22Rv1 (cell line): ENCODE data around the gene FOSL1.

Experiments
- H3K27ac ChIP-seq: fragments of 450-650 bp; 2 replicates; pipeline ENCODE4 v1.5.1; 2017
- ZFX ChIP-seq: fragments of 450-650 bp; IDR thresholded peaks from 2 replicates; pipeline ENCODE4 v1.6.1; 2017; ENCODE audit warnings: antibody characterized with exemption, borderline replicate concordance
- TF ChIP-seq, protein P1 (sequence below): fragments of 450-650 bp; IDR thresholded peaks from 2 replicates; pipeline ENCODE4 v1.5.1; 2017; ENCODE audit warnings: mild to moderate bottlenecking

FOSL1 gene

DNA sequence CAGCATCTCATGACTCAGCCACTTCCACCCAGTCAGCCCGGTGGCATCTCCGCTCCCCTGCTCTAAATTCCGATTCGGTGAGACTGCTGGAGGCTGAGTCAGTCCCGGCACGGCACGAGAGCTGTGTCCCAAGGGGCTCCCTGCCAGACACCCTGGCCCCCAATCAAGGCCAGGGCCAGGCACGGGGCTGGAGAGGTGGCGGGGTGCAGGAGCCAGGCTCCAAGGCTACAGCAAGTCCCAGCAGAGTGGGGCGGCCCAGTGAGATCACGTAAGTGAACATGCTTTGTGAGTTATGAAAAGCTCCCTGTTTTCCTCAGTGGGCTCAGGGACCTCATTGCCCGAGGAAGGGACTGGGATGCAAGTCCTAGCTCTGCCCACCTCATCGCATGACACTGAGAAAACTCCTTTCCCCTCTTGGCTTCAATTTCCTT lies 15.6 kb upstream of the FOSL1 start:
- no peak overlapping the region for H3K27ac ChIP-seq
- TF ChIP-seq ZFX: no peak
- TF ChIP-seq, protein P1, sequence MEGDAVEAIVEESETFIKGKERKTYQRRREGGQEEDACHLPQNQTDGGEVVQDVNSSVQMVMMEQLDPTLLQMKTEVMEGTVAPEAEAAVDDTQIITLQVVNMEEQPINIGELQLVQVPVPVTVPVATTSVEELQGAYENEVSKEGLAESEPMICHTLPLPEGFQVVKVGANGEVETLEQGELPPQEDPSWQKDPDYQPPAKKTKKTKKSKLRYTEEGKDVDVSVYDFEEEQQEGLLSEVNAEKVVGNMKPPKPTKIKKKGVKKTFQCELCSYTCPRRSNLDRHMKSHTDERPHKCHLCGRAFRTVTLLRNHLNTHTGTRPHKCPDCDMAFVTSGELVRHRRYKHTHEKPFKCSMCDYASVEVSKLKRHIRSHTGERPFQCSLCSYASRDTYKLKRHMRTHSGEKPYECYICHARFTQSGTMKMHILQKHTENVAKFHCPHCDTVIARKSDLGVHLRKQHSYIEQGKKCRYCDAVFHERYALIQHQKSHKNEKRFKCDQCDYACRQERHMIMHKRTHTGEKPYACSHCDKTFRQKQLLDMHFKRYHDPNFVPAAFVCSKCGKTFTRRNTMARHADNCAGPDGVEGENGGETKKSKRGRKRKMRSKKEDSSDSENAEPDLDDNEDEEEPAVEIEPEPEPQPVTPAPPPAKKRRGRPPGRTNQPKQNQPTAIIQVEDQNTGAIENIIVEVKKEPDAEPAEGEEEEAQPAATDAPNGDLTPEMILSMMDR: no peak

DNA sequence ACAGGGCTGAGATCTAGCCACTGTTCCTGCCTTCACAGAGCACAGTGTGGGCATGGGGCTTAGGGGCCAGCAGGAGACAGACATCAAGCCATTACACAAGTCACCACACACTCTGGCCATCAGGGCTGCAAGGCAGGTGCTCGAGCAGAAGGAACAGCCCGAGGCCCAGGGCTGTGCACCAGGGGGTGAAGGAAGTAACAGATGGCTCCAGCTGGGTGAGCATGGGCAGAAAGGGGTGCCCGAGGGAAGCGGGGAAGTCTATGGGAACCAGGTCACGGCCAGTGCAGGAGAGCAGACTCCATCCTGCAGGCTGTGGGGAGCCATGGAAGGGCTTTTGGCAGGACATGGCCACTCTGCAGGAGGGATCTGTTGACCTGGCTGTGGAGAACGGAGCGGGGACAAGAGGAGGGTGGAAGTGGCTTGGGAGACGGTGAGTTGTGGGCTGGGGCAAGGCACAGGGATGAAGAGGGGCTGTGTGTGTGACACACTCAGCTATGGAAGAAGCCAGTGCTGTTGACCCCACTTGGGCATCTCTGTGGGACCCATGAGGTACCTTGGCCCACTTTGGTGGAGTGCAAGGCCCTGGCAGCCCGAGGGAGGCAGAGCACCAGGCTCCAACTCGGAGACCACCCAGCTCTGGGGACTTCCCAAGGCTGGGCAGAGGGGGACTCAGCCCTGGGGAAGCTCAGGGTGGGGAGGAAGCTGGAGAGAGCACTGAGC lies 15.1 kb upstream of the FOSL1 start:
- no peak overlapping the region for H3K27ac ChIP-seq

GRCh38 chr11:65912845-65913244 lies 12.7 kb upstream of the FOSL1 start:
- TF ChIP-seq ZFX: no peak
- TF ChIP-seq, protein P1: no peak
- no peak overlapping the region for H3K27ac ChIP-seq

More for the DNA sequence above, 15.1 kb upstream of the FOSL1 start:
- TF ChIP-seq ZFX: no peak
- TF ChIP-seq, protein P1: no peak

GRCh38 chr11:65911682-65912568 lies 11.7 kb upstream of the FOSL1 start:
- TF ChIP-seq, protein P1: peak; percentile 64
- no peak for TF ChIP-seq ZFX
- H3K27ac ChIP-seq: peak overlapping the region; percentile 48

GRCh38 chr11:65907878-65908277 lies 7.7 kb upstream of the FOSL1 start:
- no peak overlapping the region for H3K27ac ChIP-seq
- TF ChIP-seq, protein P1: no peak
- no peak for TF ChIP-seq ZFX

DNA sequence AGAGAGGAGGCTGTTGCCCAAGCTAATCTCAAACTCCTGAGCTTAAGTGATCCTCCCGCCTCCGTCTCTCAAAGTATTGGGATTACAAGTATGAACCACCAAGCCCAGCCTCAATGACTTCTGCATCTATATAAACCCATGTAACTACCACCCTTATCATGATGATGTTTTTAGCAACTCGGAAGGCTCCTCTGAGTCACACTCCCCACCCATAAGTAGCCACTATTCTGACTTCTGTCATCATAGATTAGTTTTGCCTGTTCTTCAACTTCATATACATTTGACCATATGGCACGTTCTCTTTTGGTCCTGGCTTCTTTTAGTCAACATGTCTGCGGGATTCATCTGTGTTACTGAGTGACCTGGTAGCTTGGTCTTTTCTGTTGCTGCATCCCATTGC lies 6.4 kb upstream of the FOSL1 start:
- no peak for TF ChIP-seq ZFX
- TF ChIP-seq, protein P1: no peak
- no peak overlapping the region for H3K27ac ChIP-seq

DNA sequence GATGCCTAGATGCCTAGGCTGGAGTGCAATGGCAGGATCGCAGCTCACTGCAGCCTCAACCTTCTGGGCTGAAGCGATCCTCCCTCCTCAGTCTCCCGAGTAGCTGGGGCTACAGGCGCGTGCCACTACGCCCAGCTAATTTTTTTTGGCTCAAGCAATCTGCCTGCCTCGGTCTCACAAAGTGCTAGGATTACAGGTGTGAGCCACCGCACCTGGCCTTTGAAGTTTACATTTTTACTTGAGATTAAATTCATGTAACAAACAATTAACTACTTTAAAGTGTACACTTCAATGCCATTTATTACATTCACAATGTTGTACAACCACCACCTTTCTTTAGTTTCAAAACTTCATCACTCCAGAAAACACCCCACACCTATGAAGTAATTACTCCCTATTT lies 3.5 kb upstream of the FOSL1 start:
- TF ChIP-seq, protein P1: no peak
- no peak for TF ChIP-seq ZFX
- H3K27ac ChIP-seq: no peak overlapping the region
